Activated CD8-positive, alpha-beta memory T cell treated with anti-CD3 and anti-CD28 coated beads, Interleukin-2, amount 10 ng/mL, durations not matched to agents 7 days and 5 days (primary cell): ENCODE measurements around the gene PIP4K2A. TPM values are rescaled to one million over a fixed set of nuclear protein-coding genes. Genes with fewer than 3 reads are reported as not detected.
A peak's percentile ranks its signal among the peaks of the same experiment; 100 is the strongest.

ENCODE experiments used
- ATAC-seq: fragments of 150-1000 bp; cut with Tn5 transposase; one replicate; pipeline ENCODE4 v1.10.0; 2021; ENCODE audit warnings: moderate library complexity
- CTCF ChIA-PET: fragments of 350-600 bp; sonication (Branson Sonifier 250); formaldehyde crosslinking; loops from one replicate; lab custom pipeline; 2021; ENCODE audit warnings: antibody characterized with exemption; lab: Charles Lee
- DNase-seq: peaks from one replicate; pipeline ENCODE4 v3.0.0-alpha.2; 2020
- H3K27ac Mint-ChIP-seq: one replicate; pipeline ENCODE4 v1.8.0; 2021; ENCODE audit warnings: mild to moderate bottlenecking, mixed read lengths
- H3K27me3 Mint-ChIP-seq: one replicate; pipeline ENCODE4 v1.8.0; 2021; ENCODE audit warnings: mixed read lengths
- H3K36me3 Mint-ChIP-seq: one replicate; pipeline ENCODE4 v1.8.0; 2021; ENCODE audit warnings: mild to moderate bottlenecking, mixed read lengths
- H3K4me1 Mint-ChIP-seq: one replicate; pipeline ENCODE4 v1.8.0; 2021; ENCODE audit warnings: mixed read lengths
- H3K4me3 Mint-ChIP-seq: one replicate; pipeline ENCODE4 v1.8.0; 2021; ENCODE audit warnings: mild to moderate bottlenecking, moderate library complexity, mixed read lengths
- H3K9me3 Mint-ChIP-seq: one replicate; pipeline ENCODE4 v1.8.0; 2022; ENCODE audit warnings: low read depth, mixed read lengths
- total RNA-seq, 2 experiments: library from RNA; stranded (reverse); gene quantifications; one replicate each; pipeline ENCODE4 v1.2.3, GENCODE V29; 2021

Gene PIP4K2A
- total RNA-seq, 2 experiments from 2014 or later, result 129 to 136 TPM

GRCh38 chr10:22713853-22714478, 412 bp downstream of the PIP4K2A start:
- Mint-ChIP-seq H3K9me3 (no peaks in the 10 kb centered on the region), H3K4me1 (peaks cover 38% of the 10 kb centered on the region), H3K36me3 (peaks cover 20% of the 10 kb centered on the region), H3K27me3 (no peaks in the 10 kb centered on the region), H3K27ac (peak overlapping the region; percentile 84), H3K4me3 (peak overlapping the region; percentile 89)
- peak; percentile 21 for ATAC-seq
- DNase-seq, result peak; percentile 63
- CTCF ChIA-PET, result interaction anchor here (0.6 to 2.7 kb wide), 9 partner anchors 10 to 108 kb away, joined by 3 to 10 read pairs (median 3); no protein-coding TSS in a partner anchor

DNA sequence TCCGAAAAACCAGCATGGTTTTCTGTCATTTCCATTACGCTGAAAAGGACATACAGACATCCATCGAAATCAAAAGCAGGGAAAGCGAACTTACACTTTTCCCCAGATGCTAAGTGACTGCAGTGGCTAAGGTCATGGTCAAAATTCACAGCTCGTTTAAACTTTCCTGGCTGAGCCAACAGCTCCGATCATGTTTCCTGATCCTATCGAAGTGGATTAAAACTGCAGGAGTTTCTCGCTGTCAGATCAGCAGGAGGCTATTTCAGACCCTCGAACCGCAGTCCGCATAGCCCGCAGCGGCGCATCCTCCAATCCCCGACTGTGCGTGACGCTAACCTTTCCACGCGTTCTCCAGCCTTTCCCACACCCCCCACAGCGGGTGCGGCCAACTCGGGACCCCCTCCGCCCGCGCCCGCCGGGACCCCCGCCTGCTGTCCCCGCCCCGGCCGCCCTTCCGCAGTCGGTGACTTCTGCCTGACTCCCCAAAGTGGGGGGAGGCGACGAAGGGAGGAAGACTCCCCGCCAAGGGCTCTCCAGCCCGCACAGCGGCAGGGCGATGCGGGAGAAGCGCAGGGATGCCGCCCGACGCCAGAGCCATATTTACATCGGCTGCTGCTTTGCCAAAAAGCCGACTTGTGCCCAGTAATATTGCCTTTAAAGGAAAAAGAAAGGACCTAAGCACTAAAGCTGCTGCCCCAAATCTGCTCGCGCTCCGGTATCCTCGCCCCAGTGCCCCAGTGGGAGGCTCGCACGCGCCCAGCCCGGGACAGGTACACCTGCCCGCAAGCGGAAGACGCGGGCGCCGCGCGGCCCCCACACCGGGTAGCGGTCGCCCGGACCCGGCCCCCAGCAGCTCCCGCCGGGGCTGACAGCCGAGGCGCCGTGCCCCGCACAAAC, 1.2 kb downstream of the PIP4K2A start:
- Mint-ChIP-seq H3K27me3 (no peaks in the 10 kb centered on the region), H3K9me3 (no peaks in the 10 kb centered on the region), H3K27ac (peak overlapping the region; percentile 90), H3K4me3 (peak overlapping the region; percentile 89), H3K4me1 (peaks cover 44% of the 10 kb centered on the region), H3K36me3 (peaks cover 27% of the 10 kb centered on the region)
- ATAC-seq (peak; percentile 26), DNase-seq (peak; percentile 56)
- CTCF ChIA-PET, result interaction anchor here (0.6 to 2.7 kb wide), 15 partner anchors 9 to 140 kb away, joined by 3 to 10 read pairs (median 3); no protein-coding TSS in a partner anchor

GRCh38 chr10:22712211-22712955, 2.0 kb downstream of the PIP4K2A start:
- DNase-seq, result no peak
- Mint-ChIP-seq H3K4me3 (peak overlapping the region; percentile 89), H3K27me3 (no peaks in the 10 kb centered on the region), H3K4me1 (peaks cover 52% of the 10 kb centered on the region), H3K36me3 (peaks cover 35% of the 10 kb centered on the region), H3K9me3 (no peaks in the 10 kb centered on the region), H3K27ac (peak overlapping the region; percentile 90)
- no peak for ATAC-seq
- CTCF ChIA-PET, result interaction anchor here (0.9 to 2.7 kb wide), 11 partner anchors 11 to 139 kb away, joined by 3 to 10 read pairs (median 4); no protein-coding TSS in a partner anchor

GRCh38 chr10:22711373-22711772, 3.0 kb downstream of the PIP4K2A start:
- Mint-ChIP-seq H3K4me3 (peak overlapping the region; percentile 89), H3K27me3 (no peaks in the 10 kb centered on the region), H3K27ac (no peak overlapping the region), H3K36me3 (peaks cover 40% of the 10 kb centered on the region), H3K9me3 (no peaks in the 10 kb centered on the region), H3K4me1 (peaks cover 59% of the 10 kb centered on the region)
- DNase-seq, result no peak
- CTCF ChIA-PET, result interaction anchor here (1.1 to 1.3 kb wide), 2 partner anchors 29 to 34 kb away, joined by 3 to 6 read pairs; no protein-coding TSS in a partner anchor
- ATAC-seq, result no peak

DNA sequence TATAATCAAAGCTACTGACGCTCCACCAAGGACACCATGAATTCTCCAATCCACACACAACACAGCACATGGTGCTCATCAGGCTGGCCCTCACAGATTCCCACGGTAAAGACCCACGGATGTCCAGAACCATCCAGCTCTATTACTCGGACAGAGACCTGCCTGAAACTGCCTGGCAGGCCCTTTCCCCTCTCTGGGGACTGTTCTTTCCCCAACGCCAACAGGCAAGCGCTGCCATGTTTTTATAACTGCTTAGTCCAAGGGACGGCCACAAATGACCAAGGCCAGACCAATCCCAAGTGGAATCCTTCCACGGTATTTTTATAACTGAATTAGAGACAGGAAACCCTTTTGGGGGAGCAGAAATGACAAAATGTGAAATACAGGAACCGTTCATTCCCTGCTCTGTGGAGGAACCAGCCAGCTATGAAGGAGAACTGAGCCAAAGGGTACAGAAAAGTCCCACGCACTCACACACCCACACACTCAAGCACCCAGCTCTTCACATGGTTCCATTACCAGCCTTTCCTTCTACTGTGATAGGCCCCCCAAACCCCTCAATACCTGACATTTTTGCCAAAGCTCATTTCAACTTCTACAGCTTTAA, 4.1 kb downstream of the PIP4K2A start:
- H3K27me3 Mint-ChIP-seq, result no peaks in the 10 kb centered on the region
- DNase-seq (no peak), ATAC-seq (no peak)
- peaks cover 66% of the 10 kb centered on the region for H3K4me1 Mint-ChIP-seq
- H3K36me3 Mint-ChIP-seq, result peaks cover 47% of the 10 kb centered on the region
- H3K4me3 Mint-ChIP-seq, result no peak overlapping the region
- H3K27ac Mint-ChIP-seq, result peak overlapping the region; percentile 57
- CTCF ChIA-PET, result interaction anchor here (1.1 to 1.5 kb wide), 3 partner anchors 10 to 33 kb away, joined by 3 to 6 read pairs (median 3); no protein-coding TSS in a partner anchor
- no peaks in the 10 kb centered on the region for H3K9me3 Mint-ChIP-seq

DNA sequence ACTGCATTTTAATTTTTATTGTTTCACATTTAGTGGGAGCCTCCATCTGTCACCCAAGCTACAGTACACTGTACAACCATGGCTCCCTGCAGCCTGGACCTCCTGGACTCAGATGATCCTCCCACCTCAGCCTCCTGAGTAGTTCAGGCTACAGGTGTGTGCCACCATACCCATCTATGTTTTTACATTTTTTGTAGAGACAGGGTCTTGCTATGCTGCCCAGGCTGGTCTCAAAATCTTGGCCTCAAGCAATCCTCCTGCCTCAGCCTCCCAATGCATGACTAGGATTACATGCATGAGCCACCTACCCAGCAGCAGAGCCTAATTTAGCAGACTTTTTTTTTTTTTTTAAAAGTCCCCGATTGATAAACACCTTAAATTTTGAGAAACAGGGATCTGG, 5.6 kb downstream of the PIP4K2A start:
- CTCF ChIA-PET, result no interaction called here
- Mint-ChIP-seq H3K36me3 (peaks cover 56% of the 10 kb centered on the region), H3K27ac (no peak overlapping the region), H3K4me1 (peaks cover 75% of the 10 kb centered on the region), H3K27me3 (no peaks in the 10 kb centered on the region), H3K4me3 (no peak overlapping the region), H3K9me3 (no peaks in the 10 kb centered on the region)
- DNase-seq (no peak), ATAC-seq (no peak)

- CTCF ChIA-PET, result interaction anchor here (1.1 to 1.5 kb wide), 3 partner anchors 10 to 12 kb away, joined by 3 to 4 read pairs (median 3); no protein-coding TSS in a partner anchor
- no peaks in the 10 kb centered on the region for H3K27me3 Mint-ChIP-seq
- H3K27ac Mint-ChIP-seq, result peak overlapping the region; percentile 56
- DNase-seq, result no peak
- peaks cover 89% of the 10 kb centered on the region for H3K4me1 Mint-ChIP-seq
- ATAC-seq, result no peak
- no peak overlapping the region for H3K4me3 Mint-ChIP-seq
- H3K36me3 Mint-ChIP-seq, result peaks cover 67% of the 10 kb centered on the region
- no peaks in the 10 kb centered on the region for H3K9me3 Mint-ChIP-seq
Observed at GRCh38 chr10:22705527-22705926, 8.9 kb downstream of the PIP4K2A start.

DNA sequence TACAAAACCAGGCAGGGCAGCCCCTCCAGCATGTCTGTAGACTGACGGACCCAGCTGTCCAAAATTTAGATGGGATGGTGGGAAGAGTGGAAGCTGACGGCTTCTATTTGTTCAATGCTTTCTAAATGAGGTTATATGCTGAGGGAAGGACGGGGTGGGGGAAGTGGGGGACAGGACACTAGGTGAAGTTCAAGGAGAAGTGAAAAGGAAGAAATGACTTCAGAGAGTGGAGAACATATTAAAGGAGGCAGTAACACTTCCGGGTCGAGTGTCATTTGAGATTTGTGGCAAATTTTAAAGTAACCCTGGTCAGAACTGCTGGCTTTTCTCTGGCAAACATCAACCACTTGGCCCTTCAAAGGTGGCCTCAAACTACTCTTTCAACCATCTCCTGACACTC, 9.4 kb downstream of the PIP4K2A start:
- H3K9me3 Mint-ChIP-seq, result no peaks in the 10 kb centered on the region
- peaks cover 62% of the 10 kb centered on the region for H3K36me3 Mint-ChIP-seq
- ATAC-seq (no peak), DNase-seq (no peak)
- H3K4me1 Mint-ChIP-seq, result peaks cover 89% of the 10 kb centered on the region
- H3K27ac Mint-ChIP-seq, result peak overlapping the region; percentile 64
- no peak overlapping the region for H3K4me3 Mint-ChIP-seq
- H3K27me3 Mint-ChIP-seq, result no peaks in the 10 kb centered on the region
- CTCF ChIA-PET, result interaction anchor here (1.0 to 1.5 kb wide), 4 partner anchors 11 to 82 kb away, joined by 3 to 4 read pairs (median 3); no protein-coding TSS in a partner anchor

DNA sequence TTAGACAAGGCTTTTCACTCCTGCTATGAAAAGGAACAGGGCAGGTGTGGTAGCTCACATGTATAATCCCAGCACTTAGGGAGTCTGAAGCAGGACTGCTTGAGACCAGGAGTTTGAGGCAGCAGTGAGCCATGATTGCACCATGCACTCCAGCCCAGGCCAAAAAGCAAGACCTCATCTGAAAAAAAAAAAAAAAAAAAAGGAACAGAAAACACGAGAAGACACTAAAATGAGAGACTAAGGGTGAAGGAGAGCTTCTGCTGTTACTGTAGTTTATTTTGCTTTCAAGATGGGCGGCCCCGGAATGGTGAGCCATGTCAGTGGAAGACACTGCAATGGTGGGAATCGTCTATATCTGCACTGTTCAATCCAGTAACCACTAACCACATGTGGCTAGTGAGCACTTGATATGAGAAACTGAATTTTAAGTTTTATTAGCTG, 9.9 kb downstream of the PIP4K2A start:
- DNase-seq, result no peak
- Mint-ChIP-seq H3K27ac (peak overlapping the region; percentile 64), H3K4me3 (no peak overlapping the region), H3K4me1 (peaks cover 87% of the 10 kb centered on the region), H3K36me3 (peaks cover 60% of the 10 kb centered on the region), H3K9me3 (no peaks in the 10 kb centered on the region), H3K27me3 (no peaks in the 10 kb centered on the region)
- no peak for ATAC-seq
- CTCF ChIA-PET, result interaction anchor here (1.0 to 1.3 kb wide), 4 partner anchors 9 to 82 kb away, joined by 3 to 4 read pairs (median 3); no protein-coding TSS in a partner anchor

GRCh38 chr10:22702348-22702747, 12.0 kb downstream of the PIP4K2A start:
- CTCF ChIA-PET, result no interaction called here
- Mint-ChIP-seq H3K4me1 (peaks cover 82% of the 10 kb centered on the region), H3K27ac (no peak overlapping the region), H3K36me3 (peaks cover 43% of the 10 kb centered on the region), H3K27me3 (no peaks in the 10 kb centered on the region), H3K9me3 (no peaks in the 10 kb centered on the region), H3K4me3 (no peak overlapping the region)
- DNase-seq, result no peak
- ATAC-seq, result no peak

GRCh38 chr10:22701132-22701826, 13.1 kb downstream of the PIP4K2A start:
- Mint-ChIP-seq H3K9me3 (no peaks in the 10 kb centered on the region), H3K4me1 (peaks cover 80% of the 10 kb centered on the region), H3K27me3 (no peaks in the 10 kb centered on the region), H3K36me3 (peaks cover 37% of the 10 kb centered on the region), H3K4me3 (no peak overlapping the region), H3K27ac (peak overlapping the region; percentile 41)
- CTCF ChIA-PET, result interaction anchor here (1.0 to 2.2 kb wide), 3 partner anchors 9 to 12 kb away, joined by 3 to 6 read pairs (median 3); partner anchors contain the start of gene PIP4K2A
- no peak for DNase-seq
- peak; percentile 27 for ATAC-seq

GRCh38 chr10:22700489-22700888, 13.9 kb downstream of the PIP4K2A start:
- H3K4me3 Mint-ChIP-seq, result no peak overlapping the region
- CTCF ChIA-PET, result interaction anchor here (1.0 to 2.2 kb wide), 3 partner anchors 9 to 13 kb away, joined by 3 to 6 read pairs (median 3); partner anchors contain the start of gene PIP4K2A
- peaks cover 31% of the 10 kb centered on the region for H3K36me3 Mint-ChIP-seq
- no peaks in the 10 kb centered on the region for H3K27me3 Mint-ChIP-seq
- H3K27ac Mint-ChIP-seq, result no peak overlapping the region
- ATAC-seq (no peak), DNase-seq (no peak)
- peaks cover 80% of the 10 kb centered on the region for H3K4me1 Mint-ChIP-seq
- no peaks in the 10 kb centered on the region for H3K9me3 Mint-ChIP-seq
